SKM-1 (cell line): ENCODE results near the gene TEDC1.

Source experiments
- DNase-seq: peaks from one replicate; lab custom pipeline; 2025; ENCODE audit not compliant: unreplicated experiment; lab: John Stamatoyannopoulos, UW

TEDC1 gene

GRCh38 chr14:105519946-105520698, 29.1 kb downstream of the TEDC1 start:
- DNase-seq: no peak

GRCh38 chr14:105525326-105525725, 34.3 kb downstream of the TEDC1 start:
- DNase-seq: no peak

GRCh38 chr14:105525861-105526775, 35.1 kb downstream of the TEDC1 start, which contains the start of gene TMEM121:
TMEM121 (plus strand) TSS chr14:105526583; CDS start chr14:105528835, 2,252 bp downstream.
- no peak for DNase-seq

DNA sequence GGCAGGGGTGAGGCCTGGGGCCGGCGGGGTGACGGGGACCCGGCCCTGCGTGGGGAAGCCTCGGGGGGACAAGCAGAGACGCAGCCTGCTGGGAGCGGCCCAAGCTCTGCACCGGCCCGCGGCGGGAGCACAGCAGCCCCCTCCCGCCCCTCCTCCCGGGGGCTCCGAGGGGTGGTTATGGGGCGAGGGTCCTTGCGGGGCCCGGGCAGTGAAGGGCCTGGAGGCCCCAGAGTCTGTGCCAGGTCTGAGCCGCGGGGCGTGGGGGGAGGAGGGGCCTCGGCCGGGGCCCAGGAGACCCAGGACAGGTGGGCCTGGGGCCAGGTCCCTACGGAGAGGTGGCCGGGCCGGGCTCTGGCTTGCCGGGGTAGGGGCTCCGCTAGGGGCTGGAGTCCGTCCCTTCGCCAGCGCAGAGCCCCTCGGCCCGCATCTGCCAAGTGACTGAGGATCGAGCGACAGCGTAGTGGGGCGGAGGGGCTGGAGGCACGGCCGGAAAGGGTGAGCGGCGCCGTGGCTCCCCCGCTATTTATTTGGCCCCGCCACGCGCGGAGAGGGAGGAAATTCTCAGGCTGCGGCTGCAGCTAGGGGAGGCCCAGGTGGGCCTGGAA, 35.8 kb downstream of the TEDC1 start:
- no peak for DNase-seq

GRCh38 chr14:105527381-105527825, 36.4 kb downstream of the TEDC1 start:
- no peak for DNase-seq

DNA sequence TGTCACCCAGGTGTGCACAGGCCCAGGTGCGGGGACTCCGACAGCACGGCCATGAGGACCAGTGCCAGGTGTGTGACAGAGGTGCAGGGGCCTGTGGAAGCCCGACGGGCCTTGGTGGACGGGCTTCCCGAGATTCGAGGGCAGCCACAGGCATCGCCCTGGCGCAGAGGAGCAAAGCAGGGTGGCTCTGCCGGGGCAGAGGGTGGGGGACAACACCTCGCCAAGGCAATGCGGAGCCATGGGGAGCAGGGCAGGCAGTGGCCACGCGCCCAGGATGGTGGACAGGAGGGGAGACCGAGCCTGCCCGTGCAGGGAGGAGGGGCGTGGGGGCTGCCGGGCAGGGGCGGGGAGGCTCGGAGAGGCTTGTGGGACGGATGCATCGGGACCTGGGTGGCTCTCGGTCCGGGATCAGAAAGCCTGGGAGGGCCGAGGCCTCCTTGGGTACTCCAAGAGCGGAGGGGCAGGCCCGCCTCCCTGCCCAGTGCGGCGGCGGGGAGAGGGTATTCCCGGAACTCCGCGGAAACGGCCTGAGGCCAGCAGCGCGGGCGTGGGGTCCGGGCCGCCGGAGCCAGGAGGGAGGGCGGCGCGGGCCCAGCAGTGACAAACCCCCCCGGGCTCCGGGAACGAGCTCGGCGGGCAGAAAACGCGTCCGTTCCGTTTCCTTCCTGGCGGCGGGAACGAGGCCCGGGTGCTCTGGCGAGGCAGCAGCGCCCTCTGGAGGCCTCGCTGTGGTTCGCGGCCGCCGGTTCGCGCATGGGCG, 37.0 kb downstream of the TEDC1 start:
- DNase-seq: no peak

GRCh38 chr14:105528586-105529318, 37.7 kb downstream of the TEDC1 start:
- DNase-seq: no peak

DNA sequence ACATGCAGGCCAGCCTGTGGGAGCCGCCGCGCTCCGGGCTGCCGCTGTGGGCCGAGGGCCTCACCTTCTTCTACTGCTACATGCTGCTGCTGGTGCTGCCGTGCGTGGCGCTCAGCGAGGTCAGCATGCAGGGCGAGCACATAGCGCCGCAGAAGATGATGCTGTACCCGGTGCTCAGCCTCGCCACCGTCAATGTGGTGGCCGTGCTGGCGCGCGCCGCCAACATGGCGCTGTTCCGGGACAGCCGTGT, 38.2 kb downstream of the TEDC1 start:
- DNase-seq: no peak

DNA sequence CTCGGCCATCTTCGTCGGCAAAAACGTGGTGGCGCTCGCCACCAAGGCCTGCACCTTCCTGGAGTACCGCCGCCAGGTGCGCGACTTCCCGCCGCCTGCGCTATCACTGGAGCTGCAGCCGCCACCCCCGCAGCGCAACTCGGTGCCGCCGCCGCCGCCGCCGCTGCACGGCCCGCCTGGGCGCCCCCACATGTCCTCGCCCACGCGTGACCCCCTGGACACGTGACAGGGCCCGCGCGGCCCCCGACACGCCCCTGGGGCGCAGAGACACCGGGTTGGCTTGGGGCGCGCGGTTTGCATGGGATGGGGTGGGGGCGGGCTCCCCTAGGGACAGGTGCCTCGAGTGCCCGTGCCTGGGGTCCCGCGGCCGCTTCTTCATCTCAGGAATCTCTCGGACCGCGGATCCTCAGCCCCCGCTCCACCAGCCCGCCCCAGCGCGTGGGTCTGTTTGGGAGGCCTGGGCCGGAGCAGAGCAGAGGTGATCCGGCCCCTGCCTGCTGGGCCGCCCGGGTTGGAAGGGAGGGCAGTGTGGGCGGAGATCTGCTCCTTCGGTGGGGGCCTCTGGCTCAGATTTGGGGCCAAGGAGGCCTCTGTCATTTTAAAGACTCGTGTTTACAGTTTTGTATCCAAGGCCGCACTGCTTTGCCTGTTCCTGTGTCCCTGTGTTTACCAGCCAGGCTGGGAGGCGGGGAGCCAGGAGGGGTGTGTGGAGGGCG, 38.7 kb downstream of the TEDC1 start:
- DNase-seq: no peak

DNA sequence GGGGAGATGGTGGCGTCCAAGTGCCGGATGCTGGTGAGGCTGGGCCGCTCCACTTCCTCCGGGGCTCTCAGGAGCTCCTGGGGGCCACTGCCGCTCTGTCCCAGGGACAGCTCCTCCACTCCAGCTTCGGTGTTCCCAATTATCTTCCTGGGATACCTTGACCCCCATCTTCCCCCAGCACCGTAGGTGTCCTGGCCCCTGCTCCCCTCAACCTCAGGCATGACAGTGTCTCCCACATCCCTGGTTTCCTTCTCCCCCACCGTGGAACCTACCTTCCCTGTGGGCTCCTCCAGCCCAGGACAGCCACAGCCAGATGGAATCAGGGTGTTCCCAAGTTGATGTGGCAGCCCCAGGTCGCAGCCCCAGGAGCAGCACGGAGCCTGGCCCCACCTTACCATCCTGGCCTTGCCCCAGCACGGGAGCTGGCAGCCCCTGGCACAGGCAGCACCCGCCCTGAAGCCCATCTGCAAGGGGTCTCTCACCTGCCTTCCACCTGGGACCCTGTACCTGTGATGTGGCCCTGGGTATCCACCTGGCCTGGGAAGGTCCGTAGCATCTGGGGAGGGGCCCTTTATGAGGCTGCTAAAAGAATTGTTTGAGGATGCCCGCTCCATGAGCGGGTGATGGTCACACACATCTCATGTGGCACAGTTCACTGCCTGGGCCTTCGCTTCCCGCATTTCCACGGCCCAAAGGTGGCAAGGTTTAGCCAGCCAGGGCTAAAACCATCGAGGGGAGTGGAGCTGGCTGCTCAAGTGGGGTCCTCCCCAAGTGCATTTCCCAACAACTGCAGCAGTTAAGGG, 39.4 kb downstream of the TEDC1 start:
- no peak for DNase-seq

GRCh38 chr14:105531088-105531893, 40.2 kb downstream of the TEDC1 start:
- no peak for DNase-seq

DNA sequence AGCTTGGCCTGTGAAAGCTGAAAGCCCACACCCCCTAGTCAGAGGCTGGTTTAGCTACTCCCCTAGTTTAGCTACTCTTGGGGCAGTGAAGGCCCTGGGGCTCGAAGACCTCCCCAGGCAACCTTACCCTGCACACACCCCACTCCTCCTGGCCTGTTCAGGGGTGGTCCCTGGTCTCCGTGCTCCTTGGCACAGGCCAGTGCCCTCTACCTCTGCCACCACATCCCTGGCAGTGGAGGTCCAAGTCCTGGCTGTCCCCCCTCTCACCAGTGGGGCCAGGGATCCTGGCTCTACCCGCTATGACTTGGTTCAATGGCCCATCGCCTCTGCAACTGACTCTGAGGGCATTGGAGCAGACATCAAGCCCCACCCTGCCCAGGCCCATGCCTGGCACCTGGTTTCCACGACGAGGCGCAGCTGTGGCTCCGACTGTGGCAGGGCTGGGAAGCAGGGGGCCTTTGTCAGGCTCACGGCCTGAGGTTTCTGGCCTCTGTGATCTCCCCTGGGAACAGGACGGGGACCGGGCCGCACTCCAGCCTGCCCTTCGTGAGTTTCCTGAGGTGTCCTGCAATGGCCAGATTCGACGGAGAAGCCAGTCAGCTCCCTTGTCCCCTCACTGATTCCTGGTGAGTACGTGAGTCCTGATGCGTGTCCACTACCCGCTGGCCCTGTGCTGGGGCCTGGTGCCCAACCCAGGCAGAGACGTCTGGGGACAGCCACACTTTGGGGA, 41.0 kb downstream of the TEDC1 start:
- DNase-seq: no peak

DNA sequence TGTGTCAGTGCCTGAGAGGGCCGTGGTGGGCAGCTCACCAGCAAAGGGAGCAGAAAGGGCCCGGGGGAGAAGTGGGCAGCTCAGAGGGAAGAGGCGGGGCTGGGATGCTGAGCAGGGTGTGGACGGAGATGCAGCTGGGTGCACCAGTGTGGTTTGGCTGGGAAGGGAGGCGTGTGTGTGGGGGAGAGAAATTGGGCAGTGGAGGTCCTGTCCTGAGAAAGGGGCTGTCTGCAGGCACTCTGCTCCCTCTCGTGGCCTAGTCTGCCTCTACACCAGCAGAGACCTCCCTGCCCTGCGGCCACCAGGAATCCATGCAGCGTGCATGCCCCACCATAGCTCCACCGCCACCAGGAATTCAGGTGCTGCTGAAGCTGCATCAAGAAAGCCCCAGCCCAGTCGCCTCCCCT, 41.7 kb downstream of the TEDC1 start:
- DNase-seq: no peak

GRCh38 chr14:105533391-105533790, 42.3 kb downstream of the TEDC1 start:
- DNase-seq: no peak

DNA sequence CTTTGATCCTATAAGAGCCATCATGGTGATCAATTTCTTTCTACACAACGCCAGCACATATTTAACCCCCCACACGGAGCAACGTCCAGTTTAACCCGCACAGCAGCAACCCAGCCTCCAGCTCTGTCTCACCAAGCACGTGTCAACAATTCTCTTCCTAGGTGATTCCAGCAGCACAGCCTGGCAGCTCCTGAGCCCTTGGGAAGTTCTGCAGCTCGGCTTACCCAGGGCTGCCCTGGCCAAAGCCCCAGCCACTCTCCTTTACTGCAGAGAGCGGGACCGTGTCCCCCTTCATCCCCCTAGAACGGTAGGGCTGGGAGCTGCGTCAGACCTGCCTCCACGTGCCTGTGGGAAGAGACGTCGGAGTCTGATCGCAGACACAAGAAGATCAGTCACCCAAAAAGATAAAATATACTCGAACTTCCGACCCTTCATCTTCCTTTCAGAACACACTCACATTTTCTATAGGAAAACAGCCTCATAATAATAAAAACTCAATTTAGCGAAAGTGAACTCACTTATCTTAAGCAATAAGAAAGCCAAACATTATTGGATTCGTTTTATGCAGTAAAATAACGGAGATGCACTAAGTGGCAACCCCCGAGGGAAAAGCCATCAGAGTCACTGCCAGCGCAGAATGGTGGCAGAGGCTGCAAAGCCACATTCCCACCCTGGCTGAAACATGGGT, 42.9 kb downstream of the TEDC1 start:
- DNase-seq: no peak

DNA sequence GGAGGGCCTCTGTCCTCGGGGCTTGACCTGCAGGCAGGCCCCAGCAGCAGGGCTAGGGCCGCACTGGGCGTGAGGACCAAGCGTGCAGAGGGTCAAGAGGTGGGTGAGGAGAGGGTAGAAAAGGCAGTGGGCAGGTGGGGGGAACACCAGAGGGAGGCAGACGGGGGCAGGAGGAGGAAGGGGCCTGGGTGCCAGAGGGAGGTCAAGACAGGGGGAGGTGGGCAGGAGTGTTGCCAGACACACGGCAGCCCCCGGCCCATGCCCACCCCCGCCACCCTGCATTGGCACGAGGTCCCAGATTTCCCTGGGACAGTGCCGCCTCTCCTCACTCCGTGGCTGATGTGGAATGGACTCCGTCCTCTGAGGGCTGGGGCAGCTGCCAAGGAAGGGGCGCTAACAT, 43.5 kb downstream of the TEDC1 start:
- no peak for DNase-seq

DNA sequence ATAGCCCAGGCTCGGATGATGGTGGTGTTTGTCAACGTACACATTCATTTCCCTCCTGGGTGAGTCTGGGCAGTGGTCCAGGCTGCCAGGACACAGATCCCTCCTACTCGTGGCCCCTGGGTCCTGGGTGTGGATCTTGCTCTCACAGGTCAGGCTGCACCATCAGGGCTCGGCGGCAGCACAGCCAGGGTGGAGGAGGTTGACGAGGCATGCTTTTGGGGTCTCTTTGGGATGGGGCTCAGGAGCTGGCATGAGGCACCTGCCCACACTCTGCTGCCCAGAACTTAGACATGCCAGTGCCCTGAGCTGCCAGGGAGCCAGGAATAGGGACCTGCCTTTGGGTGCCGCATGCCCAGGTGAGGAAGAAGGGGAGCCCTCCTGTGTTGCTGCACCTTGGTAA, 45.0 kb downstream of the TEDC1 start:
- DNase-seq: no peak
